ENCODE measurements around the gene C2CD3. TPM values are rescaled to one million over a fixed set of nuclear protein-coding genes. Genes with fewer than 3 reads are reported as not detected.
A peak's percentile ranks its signal among the peaks of the same experiment; 100 is the strongest.

The C2CD3 gene
- total RNA-seq, 1 experiment from 2014 or later = 18.7 TPM

DNA sequence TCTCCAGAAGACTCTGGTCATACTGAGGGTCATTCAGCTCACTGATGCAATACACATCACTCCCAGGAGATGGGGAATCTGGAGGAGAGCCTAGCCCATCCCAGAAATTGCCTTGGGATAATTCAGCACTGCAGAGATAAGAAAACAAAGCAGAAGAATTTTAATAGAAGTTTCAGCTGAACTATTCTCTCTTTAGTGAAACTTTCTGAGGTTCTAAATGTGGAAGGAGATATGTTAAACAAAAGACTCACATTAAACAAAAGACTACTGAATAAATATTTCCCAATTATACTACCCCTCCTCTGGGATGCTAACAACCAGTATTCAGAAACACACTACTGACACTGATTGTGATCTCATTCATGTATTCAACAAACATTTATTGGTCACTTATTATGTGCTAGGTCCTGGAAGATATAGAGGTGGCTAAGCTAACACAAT lies 47.8 kb downstream of the C2CD3 start:
- Mint-ChIP-seq H3K4me1 (no peaks in the 10 kb centered on the region), H3K4me3 (no peak overlapping the region), H3K36me3 (peaks cover 7% of the 10 kb centered on the region), H3K9me3 (0 out of 2 replicates have a peak, but pooled peaks cover 5% of the 10 kb centered on the region), H3K27ac (no peak overlapping the region), H3K27me3 (ENCODE audit: low read depth) (no peaks in the 10 kb centered on the region)
- ChIA-PET POLR2A (no interaction called here), CTCF (no interaction called here)
- TF ChIP-seq, protein P1, sequence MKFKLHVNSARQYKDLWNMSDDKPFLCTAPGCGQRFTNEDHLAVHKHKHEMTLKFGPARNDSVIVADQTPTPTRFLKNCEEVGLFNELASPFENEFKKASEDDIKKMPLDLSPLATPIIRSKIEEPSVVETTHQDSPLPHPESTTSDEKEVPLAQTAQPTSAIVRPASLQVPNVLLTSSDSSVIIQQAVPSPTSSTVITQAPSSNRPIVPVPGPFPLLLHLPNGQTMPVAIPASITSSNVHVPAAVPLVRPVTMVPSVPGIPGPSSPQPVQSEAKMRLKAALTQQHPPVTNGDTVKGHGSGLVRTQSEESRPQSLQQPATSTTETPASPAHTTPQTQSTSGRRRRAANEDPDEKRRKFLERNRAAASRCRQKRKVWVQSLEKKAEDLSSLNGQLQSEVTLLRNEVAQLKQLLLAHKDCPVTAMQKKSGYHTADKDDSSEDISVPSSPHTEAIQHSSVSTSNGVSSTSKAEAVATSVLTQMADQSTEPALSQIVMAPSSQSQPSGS (CRISPR knock-in tag; IDR thresholded peaks at IDR 0.05; ENCODE audit: borderline replicate concordance, low read depth) = no peak
- TF ChIP-seq, protein P2, sequence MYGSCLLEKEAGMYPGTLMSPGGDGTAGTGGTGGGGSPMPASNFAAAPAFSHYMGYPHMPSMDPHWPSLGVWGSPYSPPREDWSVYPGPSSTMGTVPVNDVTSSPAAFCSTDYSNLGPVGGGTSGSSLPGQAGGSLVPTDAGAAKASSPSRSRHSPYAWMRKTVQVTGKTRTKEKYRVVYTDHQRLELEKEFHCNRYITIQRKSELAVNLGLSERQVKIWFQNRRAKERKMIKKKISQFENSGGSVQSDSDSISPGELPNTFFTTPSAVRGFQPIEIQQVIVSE (CRISPR knock-in tag; IDR thresholded peaks at IDR 0.05; ENCODE audit: borderline replicate concordance) = no peak
- TF ChIP-seq JAZF1 (CRISPR knock-in tag; IDR thresholded peaks at IDR 0.05) (no peak), MXD4 (CRISPR knock-in tag; IDR thresholded peaks at IDR 0.05; ENCODE audit: borderline replicate concordance) (no peak), IRF2 (CRISPR knock-in tag; IDR thresholded peaks at IDR 0.05; ENCODE audit: borderline replicate concordance, low read depth) (no peak), ZNF317 (CRISPR knock-in tag; IDR thresholded peaks at IDR 0.05; ENCODE audit: borderline replicate concordance, low read depth) (no peak), MYBL2 (CRISPR knock-in tag; IDR thresholded peaks at IDR 0.05) (no peak), ZNF219 (CRISPR knock-in tag; IDR thresholded peaks at IDR 0.05; ENCODE audit: borderline replicate concordance) (no peak), RORB (CRISPR knock-in tag; IDR thresholded peaks at IDR 0.05) (no peak), ATF1 (CRISPR knock-in tag; IDR thresholded peaks at IDR 0.05) (no peak), RELA (CRISPR knock-in tag; IDR thresholded peaks at IDR 0.05; ENCODE audit: borderline replicate concordance) (no peak), TCF7 (CRISPR knock-in tag; IDR thresholded peaks at IDR 0.05; ENCODE audit: low read depth) (no peak)
- TF ChIP-seq, protein P3, sequence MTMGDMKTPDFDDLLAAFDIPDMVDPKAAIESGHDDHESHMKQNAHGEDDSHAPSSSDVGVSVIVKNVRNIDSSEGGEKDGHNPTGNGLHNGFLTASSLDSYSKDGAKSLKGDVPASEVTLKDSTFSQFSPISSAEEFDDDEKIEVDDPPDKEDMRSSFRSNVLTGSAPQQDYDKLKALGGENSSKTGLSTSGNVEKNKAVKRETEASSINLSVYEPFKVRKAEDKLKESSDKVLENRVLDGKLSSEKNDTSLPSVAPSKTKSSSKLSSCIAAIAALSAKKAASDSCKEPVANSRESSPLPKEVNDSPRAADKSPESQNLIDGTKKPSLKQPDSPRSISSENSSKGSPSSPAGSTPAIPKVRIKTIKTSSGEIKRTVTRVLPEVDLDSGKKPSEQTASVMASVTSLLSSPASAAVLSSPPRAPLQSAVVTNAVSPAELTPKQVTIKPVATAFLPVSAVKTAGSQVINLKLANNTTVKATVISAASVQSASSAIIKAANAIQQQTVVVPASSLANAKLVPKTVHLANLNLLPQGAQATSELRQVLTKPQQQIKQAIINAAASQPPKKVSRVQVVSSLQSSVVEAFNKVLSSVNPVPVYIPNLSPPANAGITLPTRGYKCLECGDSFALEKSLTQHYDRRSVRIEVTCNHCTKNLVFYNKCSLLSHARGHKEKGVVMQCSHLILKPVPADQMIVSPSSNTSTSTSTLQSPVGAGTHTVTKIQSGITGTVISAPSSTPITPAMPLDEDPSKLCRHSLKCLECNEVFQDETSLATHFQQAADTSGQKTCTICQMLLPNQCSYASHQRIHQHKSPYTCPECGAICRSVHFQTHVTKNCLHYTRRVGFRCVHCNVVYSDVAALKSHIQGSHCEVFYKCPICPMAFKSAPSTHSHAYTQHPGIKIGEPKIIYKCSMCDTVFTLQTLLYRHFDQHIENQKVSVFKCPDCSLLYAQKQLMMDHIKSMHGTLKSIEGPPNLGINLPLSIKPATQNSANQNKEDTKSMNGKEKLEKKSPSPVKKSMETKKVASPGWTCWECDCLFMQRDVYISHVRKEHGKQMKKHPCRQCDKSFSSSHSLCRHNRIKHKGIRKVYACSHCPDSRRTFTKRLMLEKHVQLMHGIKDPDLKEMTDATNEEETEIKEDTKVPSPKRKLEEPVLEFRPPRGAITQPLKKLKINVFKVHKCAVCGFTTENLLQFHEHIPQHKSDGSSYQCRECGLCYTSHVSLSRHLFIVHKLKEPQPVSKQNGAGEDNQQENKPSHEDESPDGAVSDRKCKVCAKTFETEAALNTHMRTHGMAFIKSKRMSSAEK (CRISPR knock-in tag; IDR thresholded peaks at IDR 0.05; ENCODE audit: borderline replicate concordance) = no peak
- TF ChIP-seq, protein P4, sequence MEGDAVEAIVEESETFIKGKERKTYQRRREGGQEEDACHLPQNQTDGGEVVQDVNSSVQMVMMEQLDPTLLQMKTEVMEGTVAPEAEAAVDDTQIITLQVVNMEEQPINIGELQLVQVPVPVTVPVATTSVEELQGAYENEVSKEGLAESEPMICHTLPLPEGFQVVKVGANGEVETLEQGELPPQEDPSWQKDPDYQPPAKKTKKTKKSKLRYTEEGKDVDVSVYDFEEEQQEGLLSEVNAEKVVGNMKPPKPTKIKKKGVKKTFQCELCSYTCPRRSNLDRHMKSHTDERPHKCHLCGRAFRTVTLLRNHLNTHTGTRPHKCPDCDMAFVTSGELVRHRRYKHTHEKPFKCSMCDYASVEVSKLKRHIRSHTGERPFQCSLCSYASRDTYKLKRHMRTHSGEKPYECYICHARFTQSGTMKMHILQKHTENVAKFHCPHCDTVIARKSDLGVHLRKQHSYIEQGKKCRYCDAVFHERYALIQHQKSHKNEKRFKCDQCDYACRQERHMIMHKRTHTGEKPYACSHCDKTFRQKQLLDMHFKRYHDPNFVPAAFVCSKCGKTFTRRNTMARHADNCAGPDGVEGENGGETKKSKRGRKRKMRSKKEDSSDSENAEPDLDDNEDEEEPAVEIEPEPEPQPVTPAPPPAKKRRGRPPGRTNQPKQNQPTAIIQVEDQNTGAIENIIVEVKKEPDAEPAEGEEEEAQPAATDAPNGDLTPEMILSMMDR (IDR thresholded peaks at IDR 0.05) = no peak
- TF ChIP-seq, protein P5, sequence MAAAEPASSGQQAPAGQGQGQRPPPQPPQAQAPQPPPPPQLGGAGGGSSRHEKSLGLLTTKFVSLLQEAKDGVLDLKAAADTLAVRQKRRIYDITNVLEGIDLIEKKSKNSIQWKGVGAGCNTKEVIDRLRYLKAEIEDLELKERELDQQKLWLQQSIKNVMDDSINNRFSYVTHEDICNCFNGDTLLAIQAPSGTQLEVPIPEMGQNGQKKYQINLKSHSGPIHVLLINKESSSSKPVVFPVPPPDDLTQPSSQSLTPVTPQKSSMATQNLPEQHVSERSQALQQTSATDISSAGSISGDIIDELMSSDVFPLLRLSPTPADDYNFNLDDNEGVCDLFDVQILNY (CRISPR knock-in tag; IDR thresholded peaks at IDR 0.05) = no peak
- TF ChIP-seq, protein P6, sequence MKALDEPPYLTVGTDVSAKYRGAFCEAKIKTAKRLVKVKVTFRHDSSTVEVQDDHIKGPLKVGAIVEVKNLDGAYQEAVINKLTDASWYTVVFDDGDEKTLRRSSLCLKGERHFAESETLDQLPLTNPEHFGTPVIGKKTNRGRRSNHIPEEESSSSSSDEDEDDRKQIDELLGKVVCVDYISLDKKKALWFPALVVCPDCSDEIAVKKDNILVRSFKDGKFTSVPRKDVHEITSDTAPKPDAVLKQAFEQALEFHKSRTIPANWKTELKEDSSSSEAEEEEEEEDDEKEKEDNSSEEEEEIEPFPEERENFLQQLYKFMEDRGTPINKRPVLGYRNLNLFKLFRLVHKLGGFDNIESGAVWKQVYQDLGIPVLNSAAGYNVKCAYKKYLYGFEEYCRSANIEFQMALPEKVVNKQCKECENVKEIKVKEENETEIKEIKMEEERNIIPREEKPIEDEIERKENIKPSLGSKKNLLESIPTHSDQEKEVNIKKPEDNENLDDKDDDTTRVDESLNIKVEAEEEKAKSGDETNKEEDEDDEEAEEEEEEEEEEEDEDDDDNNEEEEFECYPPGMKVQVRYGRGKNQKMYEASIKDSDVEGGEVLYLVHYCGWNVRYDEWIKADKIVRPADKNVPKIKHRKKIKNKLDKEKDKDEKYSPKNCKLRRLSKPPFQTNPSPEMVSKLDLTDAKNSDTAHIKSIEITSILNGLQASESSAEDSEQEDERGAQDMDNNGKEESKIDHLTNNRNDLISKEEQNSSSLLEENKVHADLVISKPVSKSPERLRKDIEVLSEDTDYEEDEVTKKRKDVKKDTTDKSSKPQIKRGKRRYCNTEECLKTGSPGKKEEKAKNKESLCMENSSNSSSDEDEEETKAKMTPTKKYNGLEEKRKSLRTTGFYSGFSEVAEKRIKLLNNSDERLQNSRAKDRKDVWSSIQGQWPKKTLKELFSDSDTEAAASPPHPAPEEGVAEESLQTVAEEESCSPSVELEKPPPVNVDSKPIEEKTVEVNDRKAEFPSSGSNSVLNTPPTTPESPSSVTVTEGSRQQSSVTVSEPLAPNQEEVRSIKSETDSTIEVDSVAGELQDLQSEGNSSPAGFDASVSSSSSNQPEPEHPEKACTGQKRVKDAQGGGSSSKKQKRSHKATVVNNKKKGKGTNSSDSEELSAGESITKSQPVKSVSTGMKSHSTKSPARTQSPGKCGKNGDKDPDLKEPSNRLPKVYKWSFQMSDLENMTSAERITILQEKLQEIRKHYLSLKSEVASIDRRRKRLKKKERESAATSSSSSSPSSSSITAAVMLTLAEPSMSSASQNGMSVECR (CRISPR knock-in tag; IDR thresholded peaks at IDR 0.05; ENCODE audit: borderline replicate concordance) = no peak
- TF ChIP-seq, protein P7, sequence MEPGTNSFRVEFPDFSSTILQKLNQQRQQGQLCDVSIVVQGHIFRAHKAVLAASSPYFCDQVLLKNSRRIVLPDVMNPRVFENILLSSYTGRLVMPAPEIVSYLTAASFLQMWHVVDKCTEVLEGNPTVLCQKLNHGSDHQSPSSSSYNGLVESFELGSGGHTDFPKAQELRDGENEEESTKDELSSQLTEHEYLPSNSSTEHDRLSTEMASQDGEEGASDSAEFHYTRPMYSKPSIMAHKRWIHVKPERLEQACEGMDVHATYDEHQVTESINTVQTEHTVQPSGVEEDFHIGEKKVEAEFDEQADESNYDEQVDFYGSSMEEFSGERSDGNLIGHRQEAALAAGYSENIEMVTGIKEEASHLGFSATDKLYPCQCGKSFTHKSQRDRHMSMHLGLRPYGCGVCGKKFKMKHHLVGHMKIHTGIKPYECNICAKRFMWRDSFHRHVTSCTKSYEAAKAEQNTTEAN (CRISPR knock-in tag; IDR thresholded peaks at IDR 0.05) = no peak
- DNase-seq (ENCODE audit: low spot score) (no peak), ATAC-seq (peak; percentile 39; the same call in 1 of the 2 replicates)

Measured in WTC11 (cell line).